Measurements from ENCODE around the gene BBS9.

DNA sequence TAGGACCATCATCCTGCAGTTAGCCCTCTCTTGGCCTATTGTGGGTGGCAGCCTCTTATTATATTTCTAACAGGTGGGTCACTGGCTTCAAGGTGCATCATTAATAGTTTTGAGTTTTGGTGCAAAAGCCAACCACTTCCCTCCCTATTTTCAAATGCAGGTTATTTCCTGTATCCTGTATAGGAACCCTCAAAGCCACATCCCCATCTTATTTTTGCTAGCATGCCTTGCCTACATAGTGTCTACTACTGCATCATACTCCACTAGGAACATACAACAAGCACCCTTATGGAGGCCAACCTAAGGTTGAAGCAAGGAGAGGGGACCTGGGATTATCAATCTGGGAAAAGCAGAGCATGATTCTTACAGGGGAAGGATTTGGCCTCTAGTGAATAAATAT, 264.4 kb downstream of the BBS9 start:
- TF ChIP-seq, protein P1, sequence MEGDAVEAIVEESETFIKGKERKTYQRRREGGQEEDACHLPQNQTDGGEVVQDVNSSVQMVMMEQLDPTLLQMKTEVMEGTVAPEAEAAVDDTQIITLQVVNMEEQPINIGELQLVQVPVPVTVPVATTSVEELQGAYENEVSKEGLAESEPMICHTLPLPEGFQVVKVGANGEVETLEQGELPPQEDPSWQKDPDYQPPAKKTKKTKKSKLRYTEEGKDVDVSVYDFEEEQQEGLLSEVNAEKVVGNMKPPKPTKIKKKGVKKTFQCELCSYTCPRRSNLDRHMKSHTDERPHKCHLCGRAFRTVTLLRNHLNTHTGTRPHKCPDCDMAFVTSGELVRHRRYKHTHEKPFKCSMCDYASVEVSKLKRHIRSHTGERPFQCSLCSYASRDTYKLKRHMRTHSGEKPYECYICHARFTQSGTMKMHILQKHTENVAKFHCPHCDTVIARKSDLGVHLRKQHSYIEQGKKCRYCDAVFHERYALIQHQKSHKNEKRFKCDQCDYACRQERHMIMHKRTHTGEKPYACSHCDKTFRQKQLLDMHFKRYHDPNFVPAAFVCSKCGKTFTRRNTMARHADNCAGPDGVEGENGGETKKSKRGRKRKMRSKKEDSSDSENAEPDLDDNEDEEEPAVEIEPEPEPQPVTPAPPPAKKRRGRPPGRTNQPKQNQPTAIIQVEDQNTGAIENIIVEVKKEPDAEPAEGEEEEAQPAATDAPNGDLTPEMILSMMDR (IDR thresholded peaks at IDR 0.05), result no peak
- TF ChIP-seq POLR2A (IDR thresholded peaks at IDR 0.05) (no peak), EP300 (IDR thresholded peaks at IDR 0.05) (no peak), POLR2AphosphoS5 (IDR thresholded peaks at IDR 0.05) (no peak)

Data from gastroesophageal sphincter (tissue), 3 donors.